HuH-7 (cell line): Measurements from ENCODE around the gene KCNS3.

ENCODE experiments used
- DNase-seq: peaks from one replicate; pipeline ENCODE4 v3.0.0; 2011; ENCODE audit warnings: low spot score

KCNS3 gene

DNA sequence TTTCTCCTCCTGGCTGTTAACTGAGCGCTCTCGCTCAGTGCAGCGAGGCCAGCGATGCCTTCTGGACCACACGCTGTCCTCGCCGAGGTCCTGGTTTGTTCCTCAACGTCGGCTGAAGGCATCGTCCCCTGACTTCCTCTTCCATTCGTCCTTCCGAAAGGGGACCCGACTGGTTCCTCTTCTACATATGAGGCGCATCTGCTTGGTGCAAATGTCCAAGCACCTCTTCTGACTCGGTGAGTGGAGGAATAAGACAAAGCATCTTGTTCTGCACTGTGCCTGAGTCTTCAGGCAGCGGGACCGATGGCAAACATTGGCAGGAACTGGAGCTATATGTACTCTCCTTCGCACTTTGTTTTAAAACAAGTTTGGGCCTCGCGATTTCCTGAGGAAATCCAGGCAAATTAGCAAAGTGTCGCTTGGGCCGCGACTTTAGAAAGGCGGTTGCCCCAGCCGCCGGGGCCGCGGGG lies 621 bp upstream of the KCNS3 start:
- DNase-seq: no peak

DNA sequence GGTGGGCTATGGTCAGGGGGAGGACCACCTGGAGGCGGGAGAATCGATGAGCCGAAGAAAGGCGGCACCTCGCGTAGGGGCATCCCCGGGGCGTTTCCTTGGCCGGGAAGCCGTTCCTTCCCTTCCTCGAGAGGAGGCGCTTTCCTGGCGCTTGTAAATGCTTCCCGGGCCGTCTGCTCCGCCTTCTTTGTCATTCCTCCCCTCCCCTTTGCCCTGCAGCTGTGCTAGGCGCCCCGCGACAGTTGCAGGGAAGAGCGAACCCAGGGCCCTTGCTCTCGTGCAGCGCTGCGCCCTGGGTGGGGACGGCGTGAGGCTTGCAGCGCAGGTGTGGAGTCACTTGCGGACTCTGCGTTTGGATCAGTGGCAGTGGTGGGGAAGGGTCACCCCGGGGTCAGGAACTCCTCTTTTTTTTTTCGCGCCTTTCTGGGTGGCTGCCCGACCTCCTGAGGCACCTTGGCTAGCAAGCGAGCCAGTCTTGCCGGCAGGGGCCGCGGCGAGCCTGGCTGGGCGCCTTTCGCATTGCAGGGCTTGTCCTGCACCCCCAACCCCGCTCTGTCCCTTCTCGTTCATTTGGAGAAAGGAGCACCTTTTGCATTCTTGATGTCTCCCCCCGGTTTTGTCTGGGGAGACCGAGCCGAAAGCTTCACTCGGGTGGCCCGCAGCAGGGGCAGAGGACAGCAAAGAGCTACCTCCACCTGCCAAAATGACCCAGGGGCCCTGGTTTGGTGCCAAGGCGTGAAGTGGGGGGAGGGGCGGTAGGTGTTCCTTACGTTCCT lies 858 bp downstream of the KCNS3 start:
- DNase-seq: peak; percentile 67

DNA sequence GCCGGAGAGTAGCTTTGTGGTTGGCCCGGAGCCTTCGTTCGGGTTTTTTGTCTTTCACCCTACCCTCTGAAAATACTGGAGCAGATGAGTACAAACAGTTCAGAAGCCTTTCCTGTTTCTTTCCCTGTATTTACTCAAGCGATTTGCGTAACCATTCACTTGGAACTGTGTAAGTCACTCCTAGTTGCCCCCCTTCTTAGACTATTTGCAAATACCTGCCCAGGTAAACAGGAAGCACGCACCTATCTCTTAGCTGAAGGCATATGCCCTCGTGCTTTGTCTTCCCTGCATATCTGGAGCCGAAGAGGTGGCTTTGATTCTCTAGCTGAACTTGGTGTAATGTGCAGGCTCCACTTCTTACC lies 1.4 kb downstream of the KCNS3 start:
- no peak for DNase-seq

DNA sequence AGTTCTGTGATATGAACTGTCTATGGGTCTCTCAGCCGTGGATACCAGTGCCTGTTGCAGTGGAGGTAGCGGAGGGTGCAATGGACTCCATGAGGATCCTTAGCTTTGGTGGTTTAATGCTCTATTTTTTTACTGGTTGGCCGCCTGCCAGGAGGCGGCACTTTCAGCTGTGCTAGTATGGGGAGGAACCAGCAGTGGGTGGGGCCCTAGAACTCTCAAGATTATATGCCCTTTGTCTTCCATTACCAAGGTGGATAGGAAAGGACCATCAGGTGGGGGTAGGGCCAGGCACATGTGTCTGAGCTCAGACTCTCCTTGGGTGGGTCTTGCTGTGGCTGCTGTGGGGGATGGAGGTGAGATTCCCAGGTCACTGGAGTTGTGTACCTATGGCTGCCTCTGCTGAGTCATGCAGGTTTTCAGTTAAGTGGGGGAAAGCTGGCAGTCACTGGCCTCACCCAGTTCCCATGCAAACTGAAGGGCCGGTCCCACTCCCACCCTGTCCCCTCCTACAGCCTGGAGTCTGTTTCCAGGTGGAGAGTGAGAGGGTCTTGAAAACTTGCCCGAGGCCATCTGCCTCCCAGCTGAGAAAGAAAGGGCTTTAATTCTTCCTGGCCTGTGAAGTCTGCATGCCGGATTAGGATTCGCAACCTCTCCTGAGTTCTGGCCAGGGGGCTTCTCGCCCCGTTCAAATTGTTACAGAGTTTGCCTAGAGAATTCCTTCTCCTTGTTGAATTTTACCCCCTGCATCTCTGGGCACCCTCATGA lies 14.5 kb downstream of the KCNS3 start:
- no peak for DNase-seq

DNA sequence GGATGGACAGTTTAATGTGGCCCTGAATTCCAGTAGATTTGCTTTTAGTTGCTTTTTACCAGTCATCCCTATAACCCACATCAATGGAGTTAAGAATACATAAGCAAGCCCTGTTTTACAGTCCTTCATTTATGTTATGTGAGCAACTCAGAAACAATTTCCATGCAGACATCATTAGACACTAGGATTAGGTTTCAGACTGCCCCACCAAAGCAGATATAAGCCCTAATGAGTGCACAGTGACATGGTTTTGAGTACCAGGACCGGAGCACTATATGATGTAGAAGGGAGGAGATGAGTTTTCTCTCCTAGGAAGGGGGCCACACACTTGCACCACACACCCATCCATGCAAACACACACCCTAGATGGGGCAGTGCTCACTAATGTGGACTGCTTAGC lies 15.5 kb downstream of the KCNS3 start:
- DNase-seq: no peak

DNA sequence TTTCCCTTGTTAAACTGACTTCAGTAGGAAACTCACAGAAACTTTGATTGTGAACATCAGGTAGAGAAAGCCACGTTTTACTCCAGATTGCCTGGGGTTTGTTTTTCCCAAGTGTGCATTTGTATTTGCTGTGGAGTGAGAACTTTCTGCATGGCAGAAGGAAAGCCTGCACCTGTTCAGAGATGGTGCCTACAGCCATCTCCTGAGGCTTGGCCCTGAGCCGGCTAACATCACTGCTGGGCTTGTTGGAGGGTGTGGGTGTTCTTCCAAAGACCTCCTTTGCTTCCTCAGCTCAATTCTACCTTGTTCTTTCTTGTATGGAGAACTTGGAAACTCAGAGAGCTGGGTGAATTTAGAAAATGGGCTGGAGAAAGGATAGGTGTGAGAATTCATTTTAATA lies 16.1 kb downstream of the KCNS3 start:
- no peak for DNase-seq

DNA sequence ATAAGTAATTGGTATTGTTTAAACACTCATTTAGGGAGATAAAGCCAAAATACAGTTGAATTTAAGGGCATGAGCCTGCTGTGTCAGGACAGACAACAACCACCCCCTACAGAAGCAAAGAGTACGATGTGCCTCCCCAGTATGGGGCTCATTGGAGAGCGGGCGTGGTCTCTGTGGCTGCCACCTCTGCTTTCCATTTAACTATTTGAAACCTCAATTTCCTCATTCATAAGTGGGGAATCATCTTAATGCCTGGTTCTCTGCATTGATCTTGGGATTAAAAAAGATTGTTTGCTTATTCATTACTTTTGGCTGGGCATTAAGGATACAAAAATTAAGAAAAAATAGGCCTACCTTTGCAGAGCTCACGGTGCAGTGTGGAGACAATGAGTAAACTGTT lies 21.4 kb downstream of the KCNS3 start:
- DNase-seq: no peak

DNA sequence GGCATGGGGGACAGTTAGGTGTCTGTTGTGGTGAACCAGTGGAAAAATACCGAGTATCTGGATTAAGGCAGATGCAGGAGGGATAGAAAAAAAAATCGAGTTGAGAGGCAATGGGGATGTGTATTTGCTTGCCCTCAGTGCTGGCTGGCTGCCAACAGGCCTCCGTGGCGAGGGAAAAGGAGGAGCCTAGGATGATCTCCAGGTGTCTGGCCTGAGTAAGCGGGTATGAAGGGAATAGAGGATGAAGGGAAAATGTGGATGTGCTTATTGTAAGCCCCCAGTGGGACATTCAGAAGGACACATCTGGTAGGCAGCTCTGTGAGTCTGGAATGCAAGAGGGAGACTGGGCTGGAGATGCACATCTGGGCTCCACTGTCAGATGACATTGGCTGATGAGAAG lies 22.8 kb downstream of the KCNS3 start:
- no peak for DNase-seq

DNA sequence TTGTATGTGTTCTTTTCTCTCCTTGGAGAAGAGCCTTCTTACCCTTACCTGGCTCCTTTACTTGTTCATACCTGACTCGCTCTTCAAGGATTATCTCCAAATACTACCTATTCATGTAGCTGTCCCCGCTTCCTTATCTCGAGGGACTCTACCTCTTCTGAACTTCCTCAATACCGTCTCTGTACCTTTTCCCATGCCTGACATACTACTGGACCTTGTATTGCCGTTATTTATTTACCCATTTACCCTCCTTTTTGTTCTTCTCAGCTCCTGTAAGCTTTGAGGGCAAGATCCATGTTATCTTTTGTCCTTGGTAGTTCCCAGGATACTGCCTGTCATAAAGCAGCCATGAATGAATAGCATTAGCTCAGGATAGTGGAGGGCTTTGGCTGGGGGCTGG lies 32.5 kb downstream of the KCNS3 start:
- DNase-seq: no peak

DNA sequence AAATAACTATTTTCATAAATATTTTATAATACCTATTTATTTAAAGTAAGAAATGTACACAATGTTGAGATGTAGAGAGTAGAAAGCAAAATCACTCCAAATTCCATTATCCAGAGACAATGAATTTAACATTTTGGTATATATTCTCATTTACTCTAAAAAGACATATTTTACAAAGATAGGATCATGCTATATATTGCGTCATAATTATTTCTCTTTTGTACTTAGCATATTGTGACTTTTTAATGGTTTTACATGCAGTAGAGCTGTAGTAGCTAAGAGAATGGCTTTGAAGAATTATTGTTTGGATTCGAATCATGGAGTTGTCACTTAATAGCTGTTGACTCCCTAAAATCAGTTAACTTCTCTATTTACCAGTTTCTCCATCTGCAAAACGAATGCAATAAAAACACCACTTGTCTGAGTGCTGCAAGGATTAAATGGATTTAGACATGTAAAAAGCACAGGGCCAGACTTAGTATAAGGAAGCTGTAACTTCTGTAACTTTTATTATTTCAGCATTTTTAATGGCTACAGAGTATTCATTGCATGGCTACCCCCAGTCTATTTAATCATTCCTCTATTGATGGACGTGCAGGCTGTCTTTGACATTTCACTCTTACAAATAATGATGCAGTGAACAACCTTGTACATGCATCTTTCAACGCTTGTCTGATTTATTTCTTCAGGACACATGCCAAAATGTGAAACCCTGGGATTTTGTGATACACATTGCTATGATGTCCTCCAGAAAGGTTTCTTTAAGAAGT lies 33.2 kb downstream of the KCNS3 start:
- DNase-seq: no peak

DNA sequence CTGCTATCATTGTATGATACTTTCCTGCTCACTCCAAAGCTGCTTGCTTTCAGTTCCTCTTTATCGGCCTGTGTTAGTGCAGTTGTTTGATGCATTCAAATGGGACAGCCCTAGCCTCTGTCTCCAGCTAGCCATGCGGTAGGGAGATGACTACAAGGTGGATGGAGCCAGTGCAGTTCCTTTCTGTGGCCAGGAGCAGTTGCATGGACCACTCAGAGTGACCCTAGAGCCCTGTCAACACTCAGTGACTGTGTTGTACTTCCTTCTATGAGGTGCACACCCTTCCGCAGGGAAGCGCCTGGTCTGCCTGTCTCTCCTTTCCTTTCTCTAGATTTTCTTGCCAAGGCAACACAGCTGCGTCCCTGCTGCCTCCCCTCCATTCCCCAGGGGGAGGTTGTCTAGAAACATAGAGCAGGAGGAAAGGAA lies 33.8 kb downstream of the KCNS3 start:
- DNase-seq: no peak

DNA sequence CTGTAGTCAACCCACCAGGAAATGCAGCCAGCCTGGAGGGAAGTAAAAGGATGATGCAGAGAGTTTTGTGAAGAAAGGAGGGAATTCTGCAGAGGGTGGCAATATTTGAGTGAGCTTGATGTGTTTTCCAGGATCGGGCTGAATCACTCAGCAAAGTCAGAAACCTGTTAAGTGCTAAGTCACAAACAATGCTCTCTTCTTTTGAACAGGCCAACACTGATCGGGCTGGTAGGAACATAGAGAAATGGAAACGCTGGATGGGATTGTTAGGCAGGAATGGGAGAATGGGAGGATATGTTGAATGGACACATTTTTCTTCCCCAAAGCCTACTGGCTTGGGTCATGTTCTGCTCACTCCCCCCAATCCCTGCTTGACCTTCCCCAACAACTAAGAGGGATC lies 36.6 kb downstream of the KCNS3 start:
- no peak for DNase-seq

DNA sequence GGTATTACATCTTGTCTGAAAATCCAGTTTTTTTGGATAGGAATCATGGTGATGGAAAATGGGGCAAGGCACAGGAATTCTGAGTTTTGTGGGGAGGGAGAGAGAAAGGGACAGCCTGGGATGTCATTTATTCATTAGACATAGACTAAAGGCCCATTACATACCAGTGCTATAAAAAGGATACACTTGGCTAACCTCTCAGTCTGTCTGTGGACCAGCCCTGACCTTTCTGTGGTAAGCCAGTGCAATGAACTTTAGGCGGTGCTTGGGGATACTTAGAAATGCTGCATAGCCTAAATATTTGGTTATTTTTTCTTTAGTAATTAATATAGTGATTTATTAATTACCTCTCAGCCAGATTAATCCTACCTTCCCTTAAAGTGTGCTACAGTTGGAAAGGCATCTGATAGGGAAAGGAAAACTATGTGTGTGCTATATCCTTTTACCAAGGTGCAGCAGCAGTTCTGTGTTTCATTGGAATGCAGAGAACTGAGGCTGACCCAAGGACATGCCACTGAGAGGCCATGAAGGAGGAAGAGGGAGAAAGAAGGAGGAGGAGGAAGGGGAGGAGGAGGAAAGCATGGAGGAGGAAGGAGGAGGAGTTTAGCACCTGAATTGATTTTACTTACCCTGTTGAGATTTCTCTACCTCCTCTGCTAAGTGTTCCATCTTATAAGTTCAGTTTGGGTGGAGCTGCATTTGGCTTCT lies 37.5 kb downstream of the KCNS3 start:
- DNase-seq: no peak

DNA sequence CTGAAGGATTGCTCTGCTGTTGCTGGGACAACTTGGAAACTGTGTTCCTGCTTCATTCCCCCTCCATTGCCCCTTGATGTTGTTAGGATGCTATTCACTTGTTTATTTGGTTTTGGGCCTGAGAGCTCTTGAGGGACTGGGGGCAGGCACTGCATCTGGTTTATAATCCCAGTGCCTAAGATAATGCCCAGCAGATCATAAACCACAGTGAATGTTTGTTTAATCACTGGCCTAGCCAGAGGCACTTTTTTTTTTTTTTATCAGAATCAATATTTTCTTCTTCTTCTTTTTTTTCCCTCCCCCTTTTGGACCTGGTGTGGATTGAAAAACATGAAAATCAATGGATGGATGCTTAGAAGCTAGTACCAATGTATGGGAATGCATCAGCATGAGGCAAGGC lies 38.1 kb downstream of the KCNS3 start:
- DNase-seq: no peak

DNA sequence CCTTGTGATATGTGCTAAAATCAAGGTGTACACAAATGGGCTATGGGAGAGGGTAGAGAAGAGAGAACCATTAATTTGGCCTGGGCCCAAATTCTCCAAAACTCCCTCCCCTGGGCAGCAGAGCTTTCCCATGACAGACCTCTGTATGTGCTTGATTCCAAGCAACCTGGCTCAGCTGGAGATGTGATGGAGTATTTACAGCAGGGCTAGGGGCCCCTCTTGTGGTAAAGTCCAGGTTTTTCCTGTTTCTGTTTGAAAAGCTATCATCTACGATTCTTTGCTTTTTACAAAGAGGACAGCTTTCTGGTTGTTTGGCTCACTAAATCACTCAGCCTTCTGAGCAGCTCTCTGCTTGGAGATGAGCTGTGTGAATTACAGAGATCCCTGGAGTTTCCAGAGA lies 40.3 kb downstream of the KCNS3 start:
- peak; percentile 14 for DNase-seq

DNA sequence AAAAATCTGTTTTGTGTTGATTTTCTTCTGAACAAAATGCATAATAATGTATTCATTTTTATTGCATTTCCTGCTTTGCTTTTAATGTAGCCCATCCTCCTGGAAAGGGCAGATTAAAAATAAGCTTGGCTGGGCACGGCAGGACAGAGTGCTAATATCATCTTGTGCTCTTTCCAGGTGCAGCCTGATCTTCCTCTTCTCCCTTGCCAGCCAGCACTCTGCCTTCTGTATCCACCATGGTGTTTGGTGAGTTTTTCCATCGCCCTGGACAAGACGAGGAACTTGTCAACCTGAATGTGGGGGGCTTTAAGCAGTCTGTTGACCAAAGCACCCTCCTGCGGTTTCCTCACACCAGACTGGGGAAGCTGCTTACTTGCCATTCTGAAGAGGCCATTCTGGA lies 52.3 kb downstream of the KCNS3 start:
- DNase-seq: no peak

DNA sequence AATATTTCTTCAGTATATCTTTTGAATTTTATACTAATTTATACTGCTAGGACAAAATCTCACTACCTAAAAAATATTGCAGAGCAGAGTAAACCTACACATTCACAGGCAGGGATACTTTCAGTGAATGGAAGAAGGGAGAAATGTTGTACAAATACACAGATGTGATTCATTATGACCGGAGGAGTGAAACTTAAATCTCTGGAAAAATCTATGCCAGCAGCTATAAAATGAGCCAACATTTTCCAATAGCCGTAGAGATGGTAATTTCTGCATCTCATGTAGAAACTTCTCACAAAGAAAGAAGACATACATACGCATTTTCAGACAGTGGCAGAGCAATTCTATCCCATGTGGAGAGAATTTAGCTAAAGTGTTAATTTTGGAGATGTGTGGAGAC lies 54.8 kb downstream of the KCNS3 start:
- no peak for DNase-seq

DNA sequence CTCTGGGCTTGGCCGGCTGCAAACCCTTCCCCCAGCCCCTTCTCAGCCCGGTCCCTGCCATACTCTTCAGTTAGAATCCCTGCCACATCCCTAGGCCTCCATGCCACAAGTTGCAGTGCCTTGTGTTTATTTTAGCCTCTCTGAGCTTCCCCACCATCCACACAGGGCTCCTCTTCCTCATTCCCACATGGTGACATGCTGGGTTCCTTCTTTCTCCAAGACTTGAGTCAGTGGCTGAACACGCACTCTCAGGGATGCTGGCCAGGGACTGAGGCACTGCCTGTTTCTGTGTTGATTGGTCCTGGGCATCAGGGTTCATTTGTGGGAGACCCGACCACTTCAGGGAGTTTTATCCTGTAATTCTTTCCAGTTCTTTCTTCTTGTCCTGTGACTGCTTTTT lies 56.3 kb downstream of the KCNS3 start:
- no peak for DNase-seq

DNA sequence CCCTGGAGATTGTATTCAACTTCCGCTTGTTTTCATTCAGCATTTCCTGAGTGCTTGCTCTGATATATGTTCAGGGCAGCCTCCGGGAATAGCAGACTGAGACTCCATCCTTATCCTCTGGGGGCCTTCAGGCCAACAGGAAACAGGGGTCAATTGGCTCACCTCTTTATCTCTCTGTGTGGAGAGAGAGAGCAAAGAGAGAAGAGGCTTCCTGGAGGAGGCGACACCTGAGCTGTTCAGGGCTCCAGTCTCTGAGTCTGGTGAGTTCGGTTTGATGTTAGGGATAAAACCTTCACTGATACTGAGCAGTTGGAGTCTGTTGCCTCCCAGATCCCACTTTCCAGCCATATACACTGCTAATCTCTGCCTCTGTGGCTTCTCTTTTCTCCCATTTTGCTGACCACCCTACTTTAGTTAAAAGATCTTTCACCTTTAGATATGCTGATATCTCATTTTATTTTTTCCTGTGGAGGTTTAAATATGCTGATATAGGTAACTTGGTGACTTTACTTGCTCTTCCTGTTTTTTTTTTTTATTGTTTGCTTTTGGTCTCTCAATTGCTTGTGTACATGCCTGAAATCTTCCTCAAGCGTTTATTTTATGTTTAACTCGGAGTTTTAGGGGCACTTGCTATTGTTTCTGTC lies 56.9 kb downstream of the KCNS3 start:
- no peak for DNase-seq

DNA sequence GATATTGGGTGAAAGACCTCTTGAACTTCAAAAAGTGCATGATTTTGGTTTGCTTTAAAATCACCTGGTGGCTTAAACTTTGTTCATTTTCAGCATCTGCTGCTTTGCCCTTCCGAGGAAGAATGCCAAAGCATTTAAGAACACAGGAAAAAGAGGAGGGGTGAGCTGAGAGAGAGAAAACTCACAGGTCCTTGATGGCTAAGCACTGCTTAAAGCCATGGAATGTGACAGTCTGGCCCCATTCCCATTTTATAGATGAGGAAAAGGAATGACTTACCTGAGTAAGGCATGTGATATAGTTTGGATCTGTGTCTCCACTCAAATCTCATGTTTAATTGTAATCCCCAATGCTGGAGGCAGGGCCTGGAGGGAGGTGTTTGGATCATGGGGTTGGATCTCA lies 58.1 kb downstream of the KCNS3 start:
- no peak for DNase-seq

DNA sequence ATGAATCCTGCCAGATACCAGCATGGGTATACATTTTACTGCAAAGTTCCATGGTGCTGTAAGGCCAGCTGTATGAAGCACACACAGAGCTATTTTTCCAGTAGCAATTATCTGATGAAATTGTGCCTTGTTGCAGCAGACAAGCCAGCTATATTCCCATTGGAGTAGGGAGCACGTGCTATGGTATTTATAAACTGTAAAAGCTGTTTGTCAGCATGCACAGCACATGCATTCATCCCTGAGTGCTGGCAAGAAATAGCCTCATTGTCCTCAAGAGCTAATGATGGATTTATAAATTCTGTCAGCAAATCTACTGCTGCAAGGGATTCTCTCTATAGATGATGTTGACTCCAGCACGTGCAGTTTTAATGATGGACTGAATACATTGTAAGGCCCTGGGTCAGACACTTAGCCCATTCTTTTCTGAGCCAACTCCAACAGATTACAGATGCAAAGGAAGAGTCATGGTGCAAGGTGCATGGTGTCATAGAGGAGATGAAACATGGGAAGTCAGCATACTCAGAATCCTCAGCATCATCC lies 61.7 kb downstream of the KCNS3 start:
- no peak for DNase-seq

DNA sequence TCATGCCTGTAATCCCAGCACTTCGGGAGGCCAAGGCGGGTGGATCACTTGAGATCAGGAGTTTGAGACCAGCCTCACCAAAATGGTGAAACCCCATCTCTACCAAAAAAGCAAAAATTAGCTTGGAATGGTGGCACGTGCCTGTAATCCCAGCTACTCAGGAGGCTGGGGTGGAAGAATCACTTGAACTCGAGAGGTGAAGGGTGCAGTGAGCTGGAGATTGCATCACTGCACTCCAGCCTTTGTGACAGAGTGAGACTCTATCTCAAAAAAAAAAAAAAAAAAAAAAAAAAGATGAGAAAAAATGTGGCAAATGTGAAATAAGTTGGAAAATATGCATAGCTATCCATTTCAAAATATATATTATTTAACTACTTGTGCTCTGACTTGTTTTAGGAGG lies 65.0 kb downstream of the KCNS3 start:
- DNase-seq: no peak
